Neural progenitor cell (in vitro differentiated cells): ENCODE data around the gene MEGF6. TPM values are rescaled to one million over a fixed set of nuclear protein-coding genes. Genes with fewer than 3 reads are reported as not detected.

ENCODE experiments used
- DNase-seq: peaks from one replicate; pipeline ENCODE4 v3.0.0-alpha.2; 2016; ENCODE audit warnings: low spot score
- H2AFZ ChIP-seq: fragments of 200-600 bp; sonication (generic); replicated peaks from 2 replicates; pipeline ENCODE4 v1.6.1; 2016; ENCODE audit warnings: antibody characterized with exemption
- H3F3A ChIP-seq: fragments of 200-600 bp; sonication (generic); 2 replicates; pipeline ENCODE4 v1.6.1; 2016; ENCODE audit warnings: antibody characterized with exemption, low read depth
- H3K27ac ChIP-seq: fragments of 200-600 bp; sonication (generic); 2 replicates; pipeline ENCODE4 v1.5.1; 2016; ENCODE audit warnings: mild to moderate bottlenecking
- H3K27me3 ChIP-seq: fragments of 200-600 bp; sonication (generic); 2 replicates; pipeline ENCODE4 v1.6.1; 2016; ENCODE audit warnings: mild to moderate bottlenecking, moderate library complexity
- H3K36me3 ChIP-seq: fragments of 200-600 bp; sonication (generic); 2 replicates; pipeline ENCODE4 v1.5.1; 2016
- H3K4me1 ChIP-seq: fragments of 200-600 bp; sonication (generic); 2 replicates; pipeline ENCODE4 v1.6.1; 2016; ENCODE audit warnings: mixed run types
- H3K4me2 ChIP-seq: fragments of 200-600 bp; sonication (generic); 2 replicates; pipeline ENCODE4 v1.6.1; 2016
- H3K4me3 ChIP-seq: fragments of 200-600 bp; sonication (generic); 2 replicates; pipeline ENCODE4 v1.5.1; 2016
- H3K79me2 ChIP-seq: fragments of 200-600 bp; sonication (generic); 2 replicates; pipeline ENCODE4 v1.6.1; 2016; ENCODE audit warnings: low read depth
- H3K9ac ChIP-seq: fragments of 200-600 bp; sonication (generic); 2 replicates; pipeline ENCODE4 v1.6.1; 2016
- H3K9me3 ChIP-seq: fragments of 200-600 bp; sonication (generic); 2 replicates; pipeline ENCODE4 v1.5.1; 2016; ENCODE audit warnings: low read depth
- H4K20me1 ChIP-seq: fragments of 200-600 bp; sonication (generic); 2 replicates; pipeline ENCODE4 v1.6.1; 2016; ENCODE audit warnings: low read depth
- H3K27ac Mint-ChIP-seq: 3 replicates; pipeline ENCODE4 v1.8.0; 2021; ENCODE audit warnings: mixed read lengths
- H3K27me3 Mint-ChIP-seq: 2 replicates; pipeline ENCODE4 v1.8.0; 2022; ENCODE audit warnings: low read depth, mild to moderate bottlenecking, inconsistent platforms, moderate library complexity, mixed read lengths; ENCODE audit not compliant: insufficient read depth
- H3K36me3 Mint-ChIP-seq: 3 replicates; pipeline ENCODE4 v1.8.0; 2021; ENCODE audit warnings: mixed read lengths
- H3K4me1 Mint-ChIP-seq: 3 replicates; pipeline ENCODE4 v1.8.0; 2021; ENCODE audit warnings: mixed read lengths
- H3K4me3 Mint-ChIP-seq: 3 replicates; pipeline ENCODE4 v1.8.0; 2021; ENCODE audit warnings: mild to moderate bottlenecking, moderate library complexity, mixed read lengths
- H3K9me3 Mint-ChIP-seq: 3 replicates; pipeline ENCODE4 v1.8.0; 2020; ENCODE audit warnings: mixed read lengths
- CTCF ChIP-seq: fragments of 200-600 bp; sonication (generic); IDR thresholded peaks from 2 replicates; pipeline ENCODE4 v1.5.1; 2017; ENCODE audit warnings: antibody characterized with exemption, mild to moderate bottlenecking
- EZH2 ChIP-seq: fragments of 200-600 bp; sonication (generic); IDR thresholded peaks from 2 replicates; pipeline ENCODE4 v1.6.1; 2017; ENCODE audit warnings: antibody characterized with exemption, mild to moderate bottlenecking, moderate library complexity
- EZH2phosphoT487 ChIP-seq: fragments of 200-600 bp; sonication (generic); IDR thresholded peaks from 2 replicates; pipeline ENCODE4 v1.6.1; 2017; ENCODE audit warnings: antibody characterized with exemption
- total RNA-seq: library from RNA; depleted of rRNA; stranded (reverse); fragments of >200 nt; gene quantifications from 2 replicates; pipeline ENCODE4 v1.2.3, GENCODE V29; 2015; ENCODE audit warnings: low replicate concordance

MEGF6 gene
- total RNA-seq, 1 donor from 2014 or later: 1.7 TPM

- no peak overlapping the region for H3K27ac Mint-ChIP-seq
- H3K4me2 ChIP-seq: no peak overlapping the region
- H2AFZ ChIP-seq: no peak overlapping the region
- TF ChIP-seq EZH2 (no peak), EZH2phosphoT487 (no peak), CTCF (no peak)
- H3K36me3 ChIP-seq: no peaks in the 10 kb centered on the region
- H3K9me3 Mint-ChIP-seq: no peaks in the 10 kb centered on the region
- H3K9ac ChIP-seq: no peak overlapping the region
- H3K4me3 ChIP-seq: no peak overlapping the region
- H3K79me2 ChIP-seq: no peaks in the 10 kb centered on the region
- no peak for DNase-seq
- no peak overlapping the region for H3K27ac ChIP-seq
- peaks cover 2% of the 10 kb centered on the region for H3K27me3 Mint-ChIP-seq
- peaks cover 51% of the 10 kb centered on the region for H4K20me1 ChIP-seq
- no peaks in the 10 kb centered on the region for H3K4me1 ChIP-seq
- H3K27me3 ChIP-seq: no peaks in the 10 kb centered on the region
- H3K4me1 Mint-ChIP-seq: no peaks in the 10 kb centered on the region
- H3K4me3 Mint-ChIP-seq: no peak overlapping the region
- no peaks in the 10 kb centered on the region for H3F3A ChIP-seq
- H3K36me3 Mint-ChIP-seq: no peaks in the 10 kb centered on the region
- no peaks in the 10 kb centered on the region for H3K9me3 ChIP-seq
Observed at GRCh38 chr1:3504151-3504821, 107.0 kb downstream of the MEGF6 start.

DNA sequence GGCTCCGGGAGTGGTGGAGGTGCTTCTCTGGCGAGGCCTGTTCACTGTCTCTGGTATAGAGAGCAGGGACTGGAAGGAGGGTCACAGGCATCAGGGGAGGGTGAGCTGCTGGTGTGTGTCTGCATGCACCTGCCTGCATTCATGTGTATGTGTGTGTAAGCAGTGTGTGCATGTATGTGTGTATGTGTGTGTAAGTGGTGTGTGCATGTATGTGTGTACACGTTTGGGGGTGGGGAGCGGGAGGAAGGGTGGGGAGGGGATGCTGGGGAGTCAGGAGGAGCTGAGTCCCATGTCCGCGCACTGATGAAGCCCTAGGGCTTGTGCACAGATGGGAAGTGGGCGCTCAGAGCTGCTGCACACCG, 107.8 kb downstream of the MEGF6 start:
- TF ChIP-seq CTCF: no peak
- TF ChIP-seq EZH2phosphoT487: no peak
- Mint-ChIP-seq H3K9me3 (no peaks in the 10 kb centered on the region), H3K27ac (no peak overlapping the region), H3K4me3 (no peak overlapping the region), H3K36me3 (no peaks in the 10 kb centered on the region), H3K4me1 (no peaks in the 10 kb centered on the region), H3K27me3 (peaks cover 2% of the 10 kb centered on the region)
- Histone ChIP-seq H3F3A (no peaks in the 10 kb centered on the region), H3K4me1 (no peaks in the 10 kb centered on the region), H2AFZ (no peak overlapping the region), H3K4me3 (no peak overlapping the region), H3K27ac (no peak overlapping the region), H3K27me3 (no peaks in the 10 kb centered on the region), H3K79me2 (no peaks in the 10 kb centered on the region), H4K20me1 (peaks cover 49% of the 10 kb centered on the region), H3K36me3 (no peaks in the 10 kb centered on the region), H3K9ac (no peak overlapping the region), H3K9me3 (no peaks in the 10 kb centered on the region), H3K4me2 (no peak overlapping the region)
- DNase-seq: no peak

GRCh38 chr1:3502641-3503524, 108.4 kb downstream of the MEGF6 start:
- Histone ChIP-seq H2AFZ (no peak overlapping the region), H3K4me1 (no peaks in the 10 kb centered on the region), H3K9me3 (no peaks in the 10 kb centered on the region), H3K4me3 (no peak overlapping the region), H3K27me3 (no peaks in the 10 kb centered on the region), H3K9ac (no peak overlapping the region), H3K36me3 (no peaks in the 10 kb centered on the region), H3K27ac (no peak overlapping the region), H3K4me2 (no peak overlapping the region), H4K20me1 (peaks cover 48% of the 10 kb centered on the region), H3K79me2 (no peaks in the 10 kb centered on the region), H3F3A (no peaks in the 10 kb centered on the region)
- Mint-ChIP-seq H3K27me3 (peaks cover 2% of the 10 kb centered on the region), H3K27ac (no peak overlapping the region), H3K36me3 (no peaks in the 10 kb centered on the region), H3K9me3 (no peaks in the 10 kb centered on the region), H3K4me1 (no peaks in the 10 kb centered on the region), H3K4me3 (no peak overlapping the region)
- no peak for TF ChIP-seq EZH2phosphoT487
- TF ChIP-seq CTCF: no peak
- no peak for TF ChIP-seq EZH2
- no peak for DNase-seq
